Upper lobe of left lung (tissue), 4 donors: ENCODE data around the gene OGDH.

Experiments used
- POLR2A ChIP-seq, 4 donors: fragments of 450-650 bp; IDR thresholded peaks; one replicate each; pipeline ENCODE4 v1.5.1; 2016 to 2017; ENCODE audit warnings: antibody characterized with exemption in 4 of 4, mild to moderate bottlenecking in 2 of 4
- TF ChIP-seq, protein P1 (sequence below), 6 experiments: fragments of 450-650 bp in 4 of 6; fragments of 200-600 bp in 2 of 6; sonication (generic) in 2 of 6; IDR thresholded peaks; one replicate each; pipeline ENCODE4 v1.5.1; 2016 to 2019; ENCODE audit warnings: antibody characterized with exemption in 6 of 6

- TF ChIP-seq, protein P1, sequence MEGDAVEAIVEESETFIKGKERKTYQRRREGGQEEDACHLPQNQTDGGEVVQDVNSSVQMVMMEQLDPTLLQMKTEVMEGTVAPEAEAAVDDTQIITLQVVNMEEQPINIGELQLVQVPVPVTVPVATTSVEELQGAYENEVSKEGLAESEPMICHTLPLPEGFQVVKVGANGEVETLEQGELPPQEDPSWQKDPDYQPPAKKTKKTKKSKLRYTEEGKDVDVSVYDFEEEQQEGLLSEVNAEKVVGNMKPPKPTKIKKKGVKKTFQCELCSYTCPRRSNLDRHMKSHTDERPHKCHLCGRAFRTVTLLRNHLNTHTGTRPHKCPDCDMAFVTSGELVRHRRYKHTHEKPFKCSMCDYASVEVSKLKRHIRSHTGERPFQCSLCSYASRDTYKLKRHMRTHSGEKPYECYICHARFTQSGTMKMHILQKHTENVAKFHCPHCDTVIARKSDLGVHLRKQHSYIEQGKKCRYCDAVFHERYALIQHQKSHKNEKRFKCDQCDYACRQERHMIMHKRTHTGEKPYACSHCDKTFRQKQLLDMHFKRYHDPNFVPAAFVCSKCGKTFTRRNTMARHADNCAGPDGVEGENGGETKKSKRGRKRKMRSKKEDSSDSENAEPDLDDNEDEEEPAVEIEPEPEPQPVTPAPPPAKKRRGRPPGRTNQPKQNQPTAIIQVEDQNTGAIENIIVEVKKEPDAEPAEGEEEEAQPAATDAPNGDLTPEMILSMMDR (IDR thresholded peaks at IDR 0.05) = peak; percentile 93 to 98 (median 95)
- no peak for TF ChIP-seq POLR2A (IDR thresholded peaks at IDR 0.05)
These were observed 41.2 kb upstream of the OGDH start for GRCh38 chr7:44565097-44565794.
